Keratinocyte (primary cell): ENCODE data around the gene RPP25L. TPM values are rescaled to one million over a fixed set of nuclear protein-coding genes. Genes with fewer than 3 reads are reported as not detected.

Experiments
- DNase-seq: peaks from one replicate; pipeline ENCODE4 v3.0.0-alpha.2; 2011; ENCODE audit warnings: low read depth, missing footprints, low spot score
- FAIRE-seq: peaks from 2 replicates; lab custom pipeline; 2011; peaks lifted over from hg19 to GRCh38; lab: Jason Lieb, UNC
- H2AFZ ChIP-seq: 2 replicates; pipeline ENCODE4 v1.6.0; 2012; ENCODE audit warnings: low read length, control low read depth, inconsistent platforms; ENCODE audit not compliant: control insufficient read depth
- H3K27ac ChIP-seq: 2 replicates; pipeline ENCODE4 v1.5.1; 2011; ENCODE audit warnings: low read length; ENCODE audit not compliant: control insufficient read depth, insufficient read depth
- H3K27me3 ChIP-seq: 3 replicates; pipeline ENCODE4 v1.6.0; 2011; ENCODE audit warnings: low read length; ENCODE audit not compliant: control insufficient read depth, insufficient read depth; ENCODE audit errors: extremely low read depth
- H3K36me3 ChIP-seq, 2 experiments: 2 replicates in 1 of 2; 3 replicates in 1 of 2; pipeline ENCODE4 v1.5.1; 2011; ENCODE audit warnings: low read length in 2 of 2, mild to moderate bottlenecking in 1 of 2; ENCODE audit not compliant: control insufficient read depth in 2 of 2, insufficient read depth in 2 of 2; ENCODE audit errors: extremely low read depth in 1 of 2
- H3K4me1 ChIP-seq: 3 replicates; pipeline ENCODE4 v1.5.1; 2011; ENCODE audit warnings: low read length; ENCODE audit not compliant: control insufficient read depth, insufficient read depth; ENCODE audit errors: extremely low read depth
- H3K4me2 ChIP-seq: 3 replicates; pipeline ENCODE4 v1.6.0; 2011; ENCODE audit warnings: low read depth, low read length; ENCODE audit not compliant: control insufficient read depth, insufficient read depth; ENCODE audit errors: extremely low read depth
- H3K4me3 ChIP-seq, 3 experiments: fragments of 200-600 bp in 1 of 3; sonication (generic) in 1 of 3; 2 replicates in 2 of 3; 3 replicates in 1 of 3; pipeline ENCODE4 v1.5.1; 2011 to 2016; ENCODE audit warnings: low read length in 3 of 3, mild to moderate bottlenecking in 3 of 3, control low read depth in 2 of 3, inconsistent platforms in 1 of 3, low read depth in 1 of 3, mixed read lengths in 1 of 3, mixed run types in 1 of 3, moderate library complexity in 1 of 3; ENCODE audit not compliant: control insufficient read depth in 2 of 3, insufficient read depth in 2 of 3; ENCODE audit errors: extremely low read depth in 1 of 3
- H3K79me2 ChIP-seq: 2 replicates; pipeline ENCODE4 v1.6.0; 2012; ENCODE audit warnings: low read length; ENCODE audit not compliant: control insufficient read depth, insufficient read depth
- H3K9ac ChIP-seq: 3 replicates; pipeline ENCODE4 v1.6.0; 2011; ENCODE audit warnings: low read length; ENCODE audit not compliant: control insufficient read depth, insufficient read depth; ENCODE audit errors: extremely low read depth
- H3K9me1 ChIP-seq: 3 replicates; pipeline ENCODE4 v1.6.0; 2011; ENCODE audit warnings: low read length; ENCODE audit not compliant: control insufficient read depth, insufficient read depth; ENCODE audit errors: extremely low read depth
- H3K9me3 ChIP-seq: 2 replicates; pipeline ENCODE4 v1.5.1; 2012; ENCODE audit warnings: low read depth, low read length; ENCODE audit not compliant: control insufficient read depth
- H4K20me1 ChIP-seq: 3 replicates; pipeline ENCODE4 v1.6.0; 2011; ENCODE audit warnings: low read length; ENCODE audit not compliant: control insufficient read depth, insufficient read depth; ENCODE audit errors: extremely low read depth
- CTCF ChIP-seq, 3 experiments: IDR thresholded peaks in 1 of 3; conservative IDR thresholded peaks in 1 of 3; optimal IDR thresholded peaks in 1 of 3; 2 replicates in 2 of 3; 3 replicates in 1 of 3; pipeline versions ENCODE3 to v1.5.1; 2011; ENCODE audit warnings: low read length in 3 of 3, mild to moderate bottlenecking in 3 of 3, moderate library complexity in 2 of 3, control low read depth in 1 of 3, inconsistent platforms in 1 of 3; ENCODE audit not compliant: insufficient read depth in 2 of 3; ENCODE audit errors: extremely low read depth in 1 of 3
- EZH2 ChIP-seq: IDR thresholded peaks from one replicate; pipeline ENCODE4 v1.6.1; 2012; ENCODE audit warnings: inconsistent platforms, mild to moderate bottlenecking, low read length, moderate library complexity
- dilution Hi-C: fragments of 300-500 bp; cut with MboI; formaldehyde crosslinking; loops from one replicate; pipeline ENCODE4 v1.7.0; 2020; ENCODE audit warnings: low sequenced_read_pairs; ENCODE audit not compliant: extremely low pct_ligation_motif_present
- polyA plus RNA-seq, 5 experiments: library from polyadenylated mRNA; depleted of rRNA in 3 of 5; stranded (reverse) in 3 of 5; stranded (forward) in 1 of 5; unstranded in 1 of 5; fragments of >200 nt; gene quantifications; 1 replicate in 1 of 5; 2 replicates in 3 of 5; 3 replicates in 1 of 5; pipeline versions ENCODE4 v1.2.1 to v1.2.3, GENCODE V29; 2011 to 2012; ENCODE audit warnings: missing spikeins in 2 of 5, low read depth in 1 of 5, low replicate concordance in 1 of 5

RPP25L gene
- polyA plus RNA-seq, 1 donor (not counting 4 experiments of a cell fraction or from before 2014, with no cell fraction given), result 23.4 TPM

- dilution Hi-C loops, result no loop called here
- H3K9ac ChIP-seq, result peak overlapping the region; percentile 76
Observed at GRCh38 chr9:34647651-34648050, 35.8 kb upstream of the RPP25L start.

GRCh38 chr9:34647084-34647403 is 35.1 kb upstream of the RPP25L start:
- Histone ChIP-seq H3K4me2 (peak overlapping the region; percentile 100), H3K9me1 (no peaks in the 10 kb centered on the region), H3K27ac (peak overlapping the region; percentile 63), H2AFZ (peak overlapping the region; percentile 95), H3K9me3 (no peaks in the 10 kb centered on the region), H3K9ac (peak overlapping the region; percentile 76), H3K79me2 (peaks cover 13% of the 10 kb centered on the region), H3K4me3 (peak overlapping the region; percentile 66 to 91 (median 76)), H4K20me1 (no peaks in the 10 kb centered on the region), H3K36me3 (peaks cover 7 to 13% of the 10 kb centered on the region in 2 experiments), H3K27me3 (no peaks in the 10 kb centered on the region), H3K4me1 (peaks cover 28% of the 10 kb centered on the region)
- TF ChIP-seq EZH2 (no peak), CTCF (optimal IDR thresholded peaks at IDR 0.05 in 1 of 3, IDR thresholded peaks at IDR 0.05 in 1 of 3, conservative IDR thresholded peaks at IDR 0.05 in 1 of 3; ENCODE audit: extremely low read depth in 1 of 3, insufficient read depth in 2 of 3, low read length in 3 of 3) (no peak)
- FAIRE-seq (no peak), DNase-seq (no peak)
- dilution Hi-C loops, result no loop called here

More at GRCh38 chr9:34647651-34648050, 35.8 kb upstream of the RPP25L start:
- DNase-seq (no peak), FAIRE-seq (no peak)
- H2AFZ ChIP-seq, result peak overlapping the region; percentile 95
- H3K9me1 ChIP-seq, result no peaks in the 10 kb centered on the region
- no peaks in the 10 kb centered on the region for H3K27me3 ChIP-seq
- H3K4me3 ChIP-seq, result peak overlapping the region; percentile 66 to 91 (median 76)
- no peak for TF ChIP-seq CTCF (optimal IDR thresholded peaks at IDR 0.05 in 1 of 3, IDR thresholded peaks at IDR 0.05 in 1 of 3, conservative IDR thresholded peaks at IDR 0.05 in 1 of 3; ENCODE audit: extremely low read depth in 1 of 3, insufficient read depth in 2 of 3, low read length in 3 of 3)
- H4K20me1 ChIP-seq, result no peaks in the 10 kb centered on the region
- no peaks in the 10 kb centered on the region for H3K9me3 ChIP-seq
- peaks cover 7 to 13% of the 10 kb centered on the region in 2 experiments for H3K36me3 ChIP-seq
- peaks cover 34% of the 10 kb centered on the region for H3K4me1 ChIP-seq
- H3K27ac ChIP-seq, result peak overlapping the region; percentile 63
- H3K79me2 ChIP-seq, result peaks cover 13% of the 10 kb centered on the region
- H3K4me2 ChIP-seq, result peak overlapping the region; percentile 100
